Mucosa of rectum (tissue), 2 donors: ENCODE measurements around the gene FAM227A.
"Not testable (repeated sequence)": the region's sequence is repeated elsewhere in the genome, so short reads cannot be mapped to it uniquely, and the experiment has no call there.

ENCODE experiments used
- H3K27ac ChIP-seq, 2 donors: one replicate each; pipeline ENCODE4 v1.7.0; 2013; ENCODE audit warnings: inconsistent platforms in 2 of 2, low read depth in 2 of 2, low read length in 2 of 2
- H3K27me3 ChIP-seq, 2 donors: one replicate each; pipeline ENCODE4 v1.7.0; 2013; ENCODE audit warnings: low read length in 2 of 2; ENCODE audit not compliant: control insufficient read depth in 2 of 2, insufficient read depth in 2 of 2
- H3K36me3 ChIP-seq, 2 donors: one replicate each; pipeline ENCODE4 v1.7.0; 2013; ENCODE audit warnings: low read length in 2 of 2; ENCODE audit not compliant: control insufficient read depth in 2 of 2, insufficient read depth in 2 of 2
- H3K4me1 ChIP-seq, 2 donors: one replicate each; pipeline ENCODE4 v1.7.0; 2013; ENCODE audit warnings: low read length in 2 of 2, mild to moderate bottlenecking in 1 of 2; ENCODE audit not compliant: control insufficient read depth in 2 of 2, insufficient read depth in 2 of 2
- H3K4me3 ChIP-seq, 2 donors: one replicate each; pipeline ENCODE4 v1.7.0; 2013; ENCODE audit warnings: low read length in 2 of 2
- H3K9ac ChIP-seq, 2 donors: one replicate each; pipeline ENCODE4 v1.7.0; 2013; ENCODE audit warnings: low read length in 2 of 2, low read depth in 1 of 2, mild to moderate bottlenecking in 1 of 2
- H3K9me3 ChIP-seq, 2 donors: one replicate each; pipeline ENCODE4 v1.7.0; 2013; ENCODE audit warnings: low read length in 2 of 2; ENCODE audit not compliant: control insufficient read depth in 2 of 2
- donor health status: healthy.
- donor health status: Normal muscosa, but diverticular disease.

The FAM227A gene

DNA sequence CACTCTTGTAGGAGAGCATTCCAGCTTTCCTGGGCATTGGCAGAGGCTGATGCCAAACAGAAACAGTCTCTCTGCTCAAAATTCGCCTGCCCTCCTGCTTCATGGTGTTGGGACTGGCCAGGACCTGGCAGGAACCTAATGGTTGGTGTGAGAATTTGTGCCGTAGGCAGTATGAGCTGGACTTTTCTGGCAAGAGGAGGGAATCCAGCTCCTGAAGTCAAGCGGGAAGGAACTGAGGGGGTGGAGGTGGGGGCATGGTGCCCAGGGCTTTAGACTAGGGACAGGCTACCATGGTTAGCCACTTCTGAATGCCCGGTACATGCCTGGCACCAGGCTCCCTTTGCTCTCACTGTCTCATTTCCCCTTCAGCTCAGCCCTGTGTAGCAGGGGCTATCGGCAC lies 18.7 kb upstream of the FAM227A start:
- Histone ChIP-seq H3K27me3 (no peaks in the 10 kb centered on the region), H3K9me3 (no peaks in the 10 kb centered on the region), H3K4me1 (no peaks in the 10 kb centered on the region), H3K9ac (no peak overlapping the region), H3K4me3 (no peak overlapping the region), H3K36me3 (peaks cover 17 to 19% of the 10 kb centered on the region in 2 donors), H3K27ac (no peak overlapping the region)

GRCh38 chr22:38657045-38657909 lies 1.1 kb upstream of the FAM227A start:
- Histone ChIP-seq H3K9ac (peak overlapping the region; percentile 89 to 91), H3K4me1 (peaks cover 5 to 15% of the 10 kb centered on the region in 2 donors), H3K27me3 (no peaks in the 10 kb centered on the region), H3K27ac (peak overlapping the region; percentile 85 to 90), H3K4me3 (peak overlapping the region; percentile 72 to 96), H3K36me3 (peaks cover 0 to 3% of the 10 kb centered on the region in 2 donors), H3K9me3 (no peaks in the 10 kb centered on the region)

- H3K4me3 ChIP-seq, result peak overlapping the region; percentile 72 to 96
- peaks cover 0 to under 1% of the 10 kb centered on the region in 2 donors for H3K36me3 ChIP-seq
- no peaks in the 10 kb centered on the region for H3K9me3 ChIP-seq
- peak overlapping the region in 1 of 2 donors; percentile 89 for H3K9ac ChIP-seq
- peak overlapping the region; percentile 85 to 90 for H3K27ac ChIP-seq
- H3K27me3 ChIP-seq, result no peaks in the 10 kb centered on the region
- peaks cover 5 to 15% of the 10 kb centered on the region in 2 donors for H3K4me1 ChIP-seq
Observed at GRCh38 chr22:38655519-38656255, 505 bp downstream of the FAM227A start.

GRCh38 chr22:38653741-38654140 lies 2.5 kb downstream of the FAM227A start:
- Histone ChIP-seq H3K4me3 (no peak overlapping the region), H3K9ac (no peak overlapping the region), H3K36me3 (no peaks in the 10 kb centered on the region), H3K27ac (no peak overlapping the region), H3K9me3 (no peaks in the 10 kb centered on the region), H3K4me1 (peaks cover 5 to 15% of the 10 kb centered on the region in 2 donors), H3K27me3 (no peaks in the 10 kb centered on the region)

GRCh38 chr22:38652859-38653258 lies 3.3 kb downstream of the FAM227A start:
- no peak overlapping the region for H3K4me3 ChIP-seq
- peaks cover 5 to 15% of the 10 kb centered on the region in 2 donors for H3K4me1 ChIP-seq
- H3K27ac ChIP-seq, result no peak overlapping the region
- no peaks in the 10 kb centered on the region for H3K36me3 ChIP-seq
- no peak overlapping the region for H3K9ac ChIP-seq
- no peaks in the 10 kb centered on the region for H3K27me3 ChIP-seq
- H3K9me3 ChIP-seq, result no peaks in the 10 kb centered on the region

DNA sequence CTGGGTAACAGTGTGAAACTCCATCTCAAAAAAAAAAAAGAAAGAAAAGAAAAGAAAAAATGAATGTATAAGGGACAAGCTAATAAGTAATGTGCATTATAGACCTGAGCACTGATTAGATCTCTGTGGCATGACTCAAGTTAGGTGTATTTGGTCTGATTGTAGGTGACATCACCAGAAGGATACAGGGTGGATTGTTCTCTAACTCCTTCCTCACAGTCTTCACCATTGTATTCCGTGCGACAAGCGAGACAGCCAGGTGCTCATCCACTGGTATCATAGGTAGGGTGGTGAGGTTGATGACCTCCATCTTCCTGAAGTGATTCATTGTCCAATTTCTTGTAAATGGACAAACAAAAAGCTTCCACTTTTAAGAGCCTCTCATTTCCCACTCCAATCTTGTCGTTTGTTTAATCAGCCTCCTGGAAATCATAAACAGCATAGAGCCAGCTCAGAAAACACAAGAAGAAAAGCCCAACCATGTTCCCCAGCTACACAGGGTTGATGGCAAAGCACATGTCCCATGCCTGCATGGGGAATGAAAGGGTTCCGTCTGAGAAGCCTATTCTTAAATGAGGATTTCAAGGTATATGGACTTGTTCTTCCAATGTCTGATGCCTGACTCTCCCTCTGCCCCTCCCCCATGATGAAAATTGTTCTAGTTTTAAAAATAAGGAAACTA lies 6.2 kb downstream of the FAM227A start:
- H3K4me1 ChIP-seq, result peaks cover 0 to 3% of the 10 kb centered on the region in 2 donors
- no peaks in the 10 kb centered on the region for H3K36me3 ChIP-seq
- no peaks in the 10 kb centered on the region for H3K27me3 ChIP-seq
- H3K4me3 ChIP-seq, result no peak overlapping the region
- H3K9ac ChIP-seq, result no peak overlapping the region
- H3K27ac ChIP-seq, result no peak overlapping the region
- no peaks in the 10 kb centered on the region for H3K9me3 ChIP-seq

DNA sequence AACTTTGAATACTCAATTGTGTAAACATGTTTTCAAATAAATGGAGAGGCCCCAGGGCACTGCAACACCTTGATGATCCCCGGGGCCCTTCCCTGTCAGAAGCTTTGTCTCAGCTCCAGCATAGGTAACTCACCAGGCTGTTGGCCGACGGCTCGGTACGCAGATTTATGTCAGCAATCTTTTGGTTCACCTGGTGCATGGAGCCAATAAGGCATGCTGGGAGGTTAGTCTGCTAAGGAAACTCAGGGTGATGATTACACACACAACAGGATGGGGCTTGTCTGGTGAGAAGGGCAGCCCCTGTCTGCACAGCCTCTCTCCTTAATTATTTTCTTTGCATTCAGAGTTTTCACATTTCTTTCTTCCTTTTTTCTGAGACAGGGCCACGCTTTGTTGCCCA lies 10.8 kb downstream of the FAM227A start:
- H3K9ac ChIP-seq, result no peak overlapping the region
- no peak overlapping the region for H3K4me3 ChIP-seq
- no peaks in the 10 kb centered on the region for H3K9me3 ChIP-seq
- no peaks in the 10 kb centered on the region for H3K4me1 ChIP-seq
- no peaks in the 10 kb centered on the region for H3K27me3 ChIP-seq
- no peak overlapping the region for H3K27ac ChIP-seq
- no peaks in the 10 kb centered on the region for H3K36me3 ChIP-seq

DNA sequence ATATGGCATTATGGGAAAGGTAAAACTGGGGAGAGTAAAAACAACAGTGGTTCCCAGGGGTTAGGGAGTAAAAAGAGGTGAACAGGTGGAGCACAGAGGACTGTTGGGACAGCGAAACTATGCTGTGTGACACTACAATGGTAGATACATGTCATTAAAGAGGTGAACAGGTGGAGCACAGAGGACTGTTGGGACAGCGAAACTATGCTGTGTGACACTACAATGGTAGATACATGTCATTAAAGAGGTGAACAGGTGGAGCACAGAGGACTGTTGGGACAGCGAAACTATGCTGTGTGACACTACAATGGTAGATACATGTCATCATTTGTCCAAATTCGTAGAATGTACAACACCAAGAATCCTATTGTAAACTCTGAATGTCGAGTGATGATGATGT lies 11.9 kb downstream of the FAM227A start:
- H3K36me3 ChIP-seq, H3K27ac ChIP-seq, H3K4me1 ChIP-seq, H3K9me3 ChIP-seq, H3K27me3 ChIP-seq, H3K9ac ChIP-seq, H3K4me3 ChIP-seq: not testable (repeated sequence)

DNA sequence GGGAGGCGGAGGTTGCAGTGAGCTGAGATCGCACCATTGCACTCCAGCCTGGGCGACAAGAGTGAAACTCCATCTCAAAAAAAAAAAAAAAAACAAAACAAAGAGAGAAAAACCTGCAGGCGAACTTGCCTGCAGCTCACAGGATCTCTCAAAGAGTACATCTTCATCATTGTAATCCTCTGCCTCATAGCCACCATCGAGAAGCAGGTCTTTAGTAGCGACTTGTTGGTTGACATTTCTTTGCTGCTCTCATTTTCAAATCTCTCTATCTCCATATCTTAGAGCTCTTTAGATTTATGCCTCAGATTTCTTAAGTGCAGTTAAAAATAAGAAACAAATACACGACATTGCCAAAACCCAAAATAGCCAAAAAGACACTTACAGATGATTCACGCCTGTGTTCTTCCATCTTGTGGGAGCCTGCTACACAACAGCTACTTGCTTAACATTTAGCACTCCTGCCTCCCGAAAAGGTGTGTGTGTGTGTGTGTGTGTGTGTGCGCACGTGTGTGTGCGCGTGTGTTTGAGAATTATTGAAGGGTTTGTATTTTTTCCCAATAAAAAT lies 14.6 kb downstream of the FAM227A start:
- no peaks in the 10 kb centered on the region for H3K36me3 ChIP-seq

More for the DNA sequence above, 14.6 kb downstream of the FAM227A start:
- Histone ChIP-seq H3K4me3 (no peak overlapping the region), H3K27me3 (no peaks in the 10 kb centered on the region), H3K9me3 (no peaks in the 10 kb centered on the region), H3K27ac (no peak overlapping the region), H3K4me1 (no peaks in the 10 kb centered on the region), H3K9ac (no peak overlapping the region)
